ENCODE data around the gene ITPRIPL2. TPM values are rescaled to one million over a fixed set of nuclear protein-coding genes. Genes with fewer than 3 reads are reported as not detected.

Gene ITPRIPL2
- total and polyA plus RNA-seq, 2 of the 4 experiments (the other 2 are of a cell fraction) = 9.2 to 11.1 TPM

DNA sequence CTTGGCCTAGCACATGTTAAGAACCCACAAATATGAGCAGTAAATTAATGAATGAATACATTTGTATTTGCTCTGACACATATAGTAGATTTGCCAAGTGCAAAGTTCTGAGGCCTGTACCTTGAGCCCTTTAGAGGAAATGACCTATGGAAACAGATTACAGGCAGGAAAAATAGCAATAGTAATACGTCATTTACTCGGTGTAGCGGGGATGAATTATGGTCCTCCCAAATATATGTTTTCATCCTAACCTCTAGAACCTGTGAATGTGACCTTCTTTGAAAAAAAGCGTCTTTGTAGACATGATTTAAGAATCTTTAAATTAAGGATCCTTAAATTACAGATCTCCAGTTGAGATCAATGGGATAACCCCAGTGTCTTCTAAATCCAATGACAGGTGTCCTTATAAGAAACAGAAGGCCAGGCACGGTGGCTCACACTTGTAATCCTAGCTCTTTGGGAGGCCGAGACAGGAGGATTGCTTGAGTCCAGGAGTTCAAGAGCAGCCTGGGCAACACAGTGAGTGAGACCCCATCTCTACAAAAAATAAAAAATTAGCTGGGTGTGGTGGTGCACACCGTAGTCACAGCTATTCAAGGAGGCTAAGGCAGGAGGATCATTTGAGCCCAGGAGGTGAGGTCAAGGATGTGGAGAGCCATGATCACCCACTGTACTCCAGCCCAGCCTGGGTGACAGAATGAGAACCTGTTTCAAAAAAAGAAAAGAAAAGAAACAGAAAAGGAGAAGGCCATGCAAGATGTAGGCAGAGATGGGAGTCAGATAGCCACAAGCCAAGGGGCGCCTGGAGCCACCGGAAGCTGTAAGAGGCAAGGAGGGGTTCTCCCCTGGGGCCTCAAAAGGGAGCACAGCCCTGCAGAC lies 5.1 kb upstream of the ITPRIPL2 start (continued):
- TF ChIP-seq RCOR1 (IDR thresholded peaks at IDR 0.05; ENCODE audit: insufficient replicate concordance, low read length) = no peak

DNA sequence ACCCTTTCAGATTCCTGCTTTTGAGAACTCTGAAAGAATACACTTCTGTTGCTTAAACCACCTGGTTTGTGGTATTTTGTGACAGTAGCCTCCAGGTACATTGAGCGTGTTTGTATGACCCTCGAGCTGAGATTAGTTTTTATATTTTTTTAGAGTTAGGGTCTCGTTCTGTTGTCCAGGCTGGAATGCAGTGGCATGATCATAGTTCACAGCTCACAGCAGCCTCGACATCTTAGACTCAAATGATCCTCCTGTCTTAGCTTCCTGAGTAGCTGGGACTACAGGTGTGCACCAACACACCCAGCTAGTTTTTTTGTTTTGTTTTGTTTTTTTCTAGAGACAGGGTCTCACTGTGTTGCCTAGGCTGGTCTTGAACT lies 4.5 kb upstream of the ITPRIPL2 start:
- WGBS, 2 experiments (ENCODE audit: extremely low coverage in 2 of 2, insufficient read length in 1 of 2) = no CpG with 5 or more reads among the region's 4 CpGs
- Histone ChIP-seq H2BK120ac (ENCODE audit: low read depth, low read length) (no peak overlapping the region), H2BK15ac (ENCODE audit: low read depth, low read length) (no peak overlapping the region), H3K14ac (replicated peaks; ENCODE audit: low read depth, low read length) (no peak overlapping the region), H3K9ac (ENCODE audit: low read depth, low read length) (no peak overlapping the region), H3K4ac (ENCODE audit: low read depth, low read length) (no peak overlapping the region), H3K79me1 (ENCODE audit: low read depth in 1 of 2, low read length in 2 of 2) (peaks cover 0 to 15% of the 10 kb centered on the region in 2 experiments; a peak in 1 of 4 replicates), H2AFZ (replicated peaks; ENCODE audit: low read length, poor library complexity) (no peak overlapping the region), H3K36me3 (ENCODE audit: control insufficient read depth, insufficient read depth, low read length) (no peaks in the 10 kb centered on the region), H3K27ac (ENCODE audit: insufficient read depth, low read length) (no peak overlapping the region), H2AK9ac (replicated peaks; ENCODE audit: low read depth, low read length, poor library complexity) (no peak overlapping the region), H2BK5ac (ENCODE audit: low read depth, low read length, poor library complexity, severe bottlenecking) (no peak overlapping the region), H3K27me3 (ENCODE audit: control insufficient read depth, insufficient read depth, low read length) (no peaks in the 10 kb centered on the region), H4K20me1 (ENCODE audit: insufficient read depth, low read length) (peaks cover 3% of the 10 kb centered on the region; the same call in 1 of the 2 replicates), H4K91ac (ENCODE audit: insufficient read depth, low read depth, low read length) (no peak overlapping the region), H3K56ac (ENCODE audit: extremely low read depth, insufficient read depth, low read length) (no peak overlapping the region), H3K4me2 (ENCODE audit: low read depth, low read length) (no peak overlapping the region), H3K4me3 (ENCODE audit: insufficient read depth, low read depth, low read length) (no peak overlapping the region), H2AK5ac (ENCODE audit: low read depth, low read length) (no peak overlapping the region), H2BK20ac (ENCODE audit: low read depth, low read length) (no peak overlapping the region), H3K4me1 (ENCODE audit: control insufficient read depth, insufficient read depth, low read length) (peaks cover 12% of the 10 kb centered on the region), H4K8ac (ENCODE audit: low read depth in 2 of 2, low read length in 2 of 2) (no peak overlapping the region), H3K9me1 (ENCODE audit: insufficient read depth, low read length) (peaks cover 11% of the 10 kb centered on the region), H3K18ac (ENCODE audit: low read depth, low read length) (no peak overlapping the region), H4K5ac (ENCODE audit: low read depth, low read length) (no peak overlapping the region), H3K23ac (ENCODE audit: low read depth, low read length) (no peak overlapping the region), H3K9me3 (ENCODE audit: control insufficient read depth, insufficient read depth, low read length) (no peaks in the 10 kb centered on the region)
- intact Hi-C loops (cut with micrococcal nuclease) = no loop called here
- POLR2A ChIA-PET (ENCODE audit: unreplicated experiment) = no interaction called here
- in situ Hi-C loops (cut with MboI; ENCODE audit: low sequenced_read_pairs) = loop anchor here (25.0 kb wide), 2 partner anchors 603 to 778 kb away; partner anchors contain the start of genes GPRC5B, IQCK and KNOP1
- CTCF ChIA-PET = no interaction called here
- dilution Hi-C loops (cut with HindIII; ENCODE audit: low sequenced_read_pairs, unreplicated experiment) = no loop called here
- BruUV-seq (replicated peaks) = no TSS peak
- TF ChIP-seq NFE2L2 (IDR thresholded peaks at IDR 0.05; ENCODE audit: low read depth, low read length) = no peak
- no peak for TF ChIP-seq POLR2A (IDR thresholded peaks at IDR 0.05; ENCODE audit: low read depth, low read length)
- no peak for TF ChIP-seq RAD21 (IDR thresholded peaks at IDR 0.05; ENCODE audit: low read length)
- no peak for TF ChIP-seq FOS (IDR thresholded peaks at IDR 0.05; ENCODE audit: low read depth, low read length)
- no peak for DNase-seq
- no peak for ATAC-seq (ENCODE audit: low read depth)
